Measurements from ENCODE around the gene MRPS18C.
"Not testable (repeated sequence)": the region's sequence is repeated elsewhere in the genome, so short reads cannot be mapped to it uniquely, and the experiment has no call there.

The MRPS18C gene

GRCh38 chr4:83498187-83498586 is 42.3 kb downstream of the MRPS18C start:
- H3K27ac ChIP-seq (ENCODE audit: low read length): no peak overlapping the region
- H4K20me1 ChIP-seq (ENCODE audit: insufficient read depth, low read length): no peaks in the 10 kb centered on the region
- no peaks in the 10 kb centered on the region for H3K9me2 ChIP-seq (replicated peaks; ENCODE audit: insufficient read depth, low read length)
- H3K36me3 ChIP-seq (replicated peaks; ENCODE audit: insufficient read depth, low read length): no peaks in the 10 kb centered on the region
- H2AFZ ChIP-seq (ENCODE audit: low read length): no peak overlapping the region
- no peaks in the 10 kb centered on the region for H3K79me2 ChIP-seq (ENCODE audit: low read length)
- no peak for TF ChIP-seq EZH2phosphoT487 (IDR thresholded peaks at IDR 0.05; ENCODE audit: low read length)
- H3K9ac ChIP-seq (ENCODE audit: low read length): no peak overlapping the region
- H3F3A ChIP-seq (ENCODE audit: insufficient read depth, low read length): no peaks in the 10 kb centered on the region
- no peaks in the 10 kb centered on the region for H3K9me3 ChIP-seq (replicated peaks; ENCODE audit: insufficient read depth, low read length)
- no peaks in the 10 kb centered on the region for H3K4me1 ChIP-seq (ENCODE audit: low read length)
- H3K4me3 ChIP-seq (ENCODE audit: low read length): no peak overlapping the region
- no peaks in the 10 kb centered on the region for H3K27me3 ChIP-seq (replicated peaks; ENCODE audit: insufficient read depth, low read length)
- no peak overlapping the region for H3K4me2 ChIP-seq (ENCODE audit: low read depth, low read length)
- no peak for DNase-seq

DNA sequence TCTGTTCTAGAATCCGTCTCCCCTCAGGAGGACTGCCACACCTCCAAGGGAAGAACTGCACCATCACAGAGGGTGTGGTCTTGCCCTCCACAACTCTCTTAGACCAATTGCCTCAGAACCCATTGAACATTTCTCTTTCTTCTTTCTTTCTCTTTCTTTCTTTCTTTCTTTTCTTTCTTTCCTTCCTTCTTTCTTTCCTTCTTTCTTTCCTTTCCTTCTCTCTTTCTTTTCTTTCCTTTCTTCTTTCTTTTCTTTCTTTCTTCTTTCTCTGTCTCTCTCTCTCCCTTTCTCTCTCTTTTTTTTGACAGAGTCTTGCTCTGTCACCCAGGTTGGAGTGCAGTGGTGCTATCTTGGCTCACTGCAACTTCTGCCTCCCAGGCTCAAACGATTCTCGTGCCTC is 45.8 kb downstream of the MRPS18C start:
- not testable (repeated sequence) for H3K9ac ChIP-seq (ENCODE audit: low read length); H3F3A ChIP-seq (ENCODE audit: insufficient read depth, low read length); H3K4me2 ChIP-seq (ENCODE audit: low read depth, low read length); H3K79me2 ChIP-seq (ENCODE audit: low read length); H3K4me1 ChIP-seq (ENCODE audit: low read length); H3K27me3 ChIP-seq (replicated peaks; ENCODE audit: insufficient read depth, low read length); H4K20me1 ChIP-seq (ENCODE audit: insufficient read depth, low read length); H3K27ac ChIP-seq (ENCODE audit: low read length); H3K36me3 ChIP-seq (replicated peaks; ENCODE audit: insufficient read depth, low read length); H2AFZ ChIP-seq (ENCODE audit: low read length); H3K4me3 ChIP-seq (ENCODE audit: low read length); H3K9me3 ChIP-seq (replicated peaks; ENCODE audit: insufficient read depth, low read length); DNase-seq; H3K9me2 ChIP-seq (replicated peaks; ENCODE audit: insufficient read depth, low read length)

- Histone ChIP-seq H3K27ac (ENCODE audit: low read length) (no peak overlapping the region), H3K9me2 (replicated peaks; ENCODE audit: insufficient read depth, low read length) (no peaks in the 10 kb centered on the region), H3K4me3 (ENCODE audit: low read length) (no peak overlapping the region), H2AFZ (ENCODE audit: low read length) (peak overlapping the region; percentile 14), H3K79me2 (ENCODE audit: low read length) (no peaks in the 10 kb centered on the region), H3K36me3 (replicated peaks; ENCODE audit: insufficient read depth, low read length) (no peaks in the 10 kb centered on the region), H3F3A (ENCODE audit: insufficient read depth, low read length) (no peaks in the 10 kb centered on the region), H3K9ac (ENCODE audit: low read length) (no peak overlapping the region), H3K4me2 (ENCODE audit: low read depth, low read length) (no peak overlapping the region), H3K9me3 (replicated peaks; ENCODE audit: insufficient read depth, low read length) (no peaks in the 10 kb centered on the region), H3K4me1 (ENCODE audit: low read length) (no peaks in the 10 kb centered on the region), H3K27me3 (replicated peaks; ENCODE audit: insufficient read depth, low read length) (no peaks in the 10 kb centered on the region), H4K20me1 (ENCODE audit: insufficient read depth, low read length) (no peaks in the 10 kb centered on the region)
- DNase-seq: no peak
- TF ChIP-seq CTCF (IDR thresholded peaks at IDR 0.05; ENCODE audit: low read length) (no peak), EZH2phosphoT487 (IDR thresholded peaks at IDR 0.05; ENCODE audit: low read length) (no peak), EZH2 (optimal IDR thresholded peaks at IDR 0.05; ENCODE audit: low read depth, low read length) (no peak)
These were observed 48.1 kb downstream of the MRPS18C start for GRCh38 chr4:83503974-83504373.

- H3K36me3 ChIP-seq (replicated peaks; ENCODE audit: insufficient read depth, low read length): no peaks in the 10 kb centered on the region
- no peak for DNase-seq
- TF ChIP-seq CTCF (IDR thresholded peaks at IDR 0.05; ENCODE audit: low read length) (no peak), EZH2phosphoT487 (IDR thresholded peaks at IDR 0.05; ENCODE audit: low read length) (no peak), EZH2 (optimal IDR thresholded peaks at IDR 0.05; ENCODE audit: low read depth, low read length) (no peak)
- no peaks in the 10 kb centered on the region for H3K4me1 ChIP-seq (ENCODE audit: low read length)
- H3K9me2 ChIP-seq (replicated peaks; ENCODE audit: insufficient read depth, low read length): no peaks in the 10 kb centered on the region
- H3K27ac ChIP-seq (ENCODE audit: low read length): no peak overlapping the region
- no peak overlapping the region for H3K9ac ChIP-seq (ENCODE audit: low read length)
- H4K20me1 ChIP-seq (ENCODE audit: insufficient read depth, low read length): no peaks in the 10 kb centered on the region
- no peaks in the 10 kb centered on the region for H3K27me3 ChIP-seq (replicated peaks; ENCODE audit: insufficient read depth, low read length)
- H3K79me2 ChIP-seq (ENCODE audit: low read length): no peaks in the 10 kb centered on the region
- no peaks in the 10 kb centered on the region for H3K9me3 ChIP-seq (replicated peaks; ENCODE audit: insufficient read depth, low read length)
- H3K4me2 ChIP-seq (ENCODE audit: low read depth, low read length): peak overlapping the region; percentile 3; the same call in 1 of the 2 replicates
- peak overlapping the region; percentile 14 for H2AFZ ChIP-seq (ENCODE audit: low read length)
- H3K4me3 ChIP-seq (ENCODE audit: low read length): no peak overlapping the region
- no peaks in the 10 kb centered on the region for H3F3A ChIP-seq (ENCODE audit: insufficient read depth, low read length)
These were observed 48.6 kb downstream of the MRPS18C start for GRCh38 chr4:83504503-83504902.

Measured in MM.1S (cell line).